WI38 (cell line): ENCODE measurements around the gene MYCN.
"Not testable (repeated sequence)": the region's sequence is repeated elsewhere in the genome, so short reads cannot be mapped to it uniquely, and the experiment has no call there.

Experiments used
- H3K4me3 ChIP-seq: 2 replicates; pipeline ENCODE4 v1.5.1; 2011; ENCODE audit warnings: low read depth, mild to moderate bottlenecking, control low read depth, low read length
- CTCF ChIP-seq: IDR thresholded peaks from 2 replicates; pipeline ENCODE4 v1.5.1; 2012; ENCODE audit warnings: low read depth, mild to moderate bottlenecking, control low read depth, low read length

The MYCN gene

GRCh38 chr2:15918761-15919356 is 21.5 kb upstream of the MYCN start:
- no peak overlapping the region for H3K4me3 ChIP-seq
- TF ChIP-seq CTCF, result no peak

- no peak for TF ChIP-seq CTCF
These were observed 20.5 kb upstream of the MYCN start for GRCh38 chr2:15919716-15920434.

GRCh38 chr2:15920696-15921095 is 19.7 kb upstream of the MYCN start:
- no peak overlapping the region for H3K4me3 ChIP-seq

More at GRCh38 chr2:15919716-15920434, 20.5 kb upstream of the MYCN start:
- H3K4me3 ChIP-seq, result no peak overlapping the region

GRCh38 chr2:15923597-15923996 is 16.8 kb upstream of the MYCN start:
- H3K4me3 ChIP-seq, result no peak overlapping the region
- no peak for TF ChIP-seq CTCF

More at GRCh38 chr2:15920696-15921095, 19.7 kb upstream of the MYCN start:
- no peak for TF ChIP-seq CTCF

GRCh38 chr2:15925819-15926218 is 14.5 kb upstream of the MYCN start:
- no peak overlapping the region for H3K4me3 ChIP-seq
- TF ChIP-seq CTCF, result no peak

GRCh38 chr2:15926252-15926651 is 14.1 kb upstream of the MYCN start:
- H3K4me3 ChIP-seq, result no peak overlapping the region
- no peak for TF ChIP-seq CTCF

GRCh38 chr2:15927551-15928218 is 12.7 kb upstream of the MYCN start:
- no peak for TF ChIP-seq CTCF
- H3K4me3 ChIP-seq, result no peak overlapping the region

GRCh38 chr2:15929008-15929407 is 11.3 kb upstream of the MYCN start:
- not testable (repeated sequence) for H3K4me3 ChIP-seq
